ENCODE data around the gene PEPD.
A peak's percentile ranks its signal among the peaks of the same experiment; 100 is the strongest.

Gene PEPD

GRCh38 chr19:33488826-33489225 lies 32.8 kb downstream of the PEPD start:
- no peaks in the 10 kb centered on the region for H3K27me3 Mint-ChIP-seq (ENCODE audit: low read depth, poor library complexity)
- no peak overlapping the region for H3K27ac Mint-ChIP-seq
- no peaks in the 10 kb centered on the region for H3K9me3 Mint-ChIP-seq
- no peak for DNase-seq
- H3K4me3 Mint-ChIP-seq = no peak overlapping the region
- TF ChIP-seq CTCF (IDR thresholded peaks at IDR 0.05) = no peak
- no peaks in the 10 kb centered on the region for H3K36me3 Mint-ChIP-seq (ENCODE audit: low read depth)
- peaks cover 7% of the 10 kb centered on the region for H3K4me1 Mint-ChIP-seq

GRCh38 chr19:33487901-33488800 lies 33.4 kb downstream of the PEPD start:
- Mint-ChIP-seq H3K27me3 (ENCODE audit: low read depth, poor library complexity) (no peaks in the 10 kb centered on the region), H3K27ac (no peak overlapping the region), H3K4me3 (no peak overlapping the region), H3K36me3 (ENCODE audit: low read depth) (peaks cover 3% of the 10 kb centered on the region), H3K4me1 (peaks cover 10% of the 10 kb centered on the region), H3K9me3 (peaks cover 2% of the 10 kb centered on the region)
- no peak for DNase-seq
- no peak for TF ChIP-seq CTCF (IDR thresholded peaks at IDR 0.05)

- peaks cover 10% of the 10 kb centered on the region for H3K4me1 Mint-ChIP-seq
- H3K9me3 Mint-ChIP-seq = peaks cover 10% of the 10 kb centered on the region
- TF ChIP-seq CTCF (IDR thresholded peaks at IDR 0.05) = no peak
- no peak overlapping the region for H3K4me3 Mint-ChIP-seq
- H3K27me3 Mint-ChIP-seq (ENCODE audit: low read depth, poor library complexity) = no peaks in the 10 kb centered on the region
- H3K36me3 Mint-ChIP-seq (ENCODE audit: low read depth) = peaks cover 10% of the 10 kb centered on the region
- peak overlapping the region; percentile 29 for H3K27ac Mint-ChIP-seq
- DNase-seq = no peak
Measured at GRCh38 chr19:33486936-33487811, 34.4 kb downstream of the PEPD start.

- Mint-ChIP-seq H3K27ac (no peak overlapping the region), H3K4me3 (no peak overlapping the region), H3K36me3 (ENCODE audit: low read depth) (peaks cover 10% of the 10 kb centered on the region)
Measured at GRCh38 chr19:33486407-33486806, 35.2 kb downstream of the PEPD start.

GRCh38 chr19:33484226-33484774 lies 37.3 kb downstream of the PEPD start:
- Mint-ChIP-seq H3K4me3 (no peak overlapping the region), H3K36me3 (ENCODE audit: low read depth) (peaks cover 22% of the 10 kb centered on the region), H3K27me3 (ENCODE audit: low read depth, poor library complexity) (no peaks in the 10 kb centered on the region), H3K4me1 (peaks cover 4% of the 10 kb centered on the region), H3K27ac (peak overlapping the region; percentile 11), H3K9me3 (peaks cover 13% of the 10 kb centered on the region)
- TF ChIP-seq CTCF (IDR thresholded peaks at IDR 0.05) = no peak
- DNase-seq = no peak

More at GRCh38 chr19:33486407-33486806, 35.2 kb downstream of the PEPD start:
- Mint-ChIP-seq H3K4me1 (peaks cover 6% of the 10 kb centered on the region), H3K9me3 (peaks cover 10% of the 10 kb centered on the region), H3K27me3 (ENCODE audit: low read depth, poor library complexity) (no peaks in the 10 kb centered on the region)
- DNase-seq = no peak
- no peak for TF ChIP-seq CTCF (IDR thresholded peaks at IDR 0.05)

Data from nephron progenitor cell (in vitro differentiated cells).